RPMI7951 (cell line): ENCODE results near the gene STK33. TPM values are rescaled to one million over a fixed set of nuclear protein-coding genes. Genes with fewer than 3 reads are reported as not detected.

Experiments
- DNase-seq: peaks from one replicate; pipeline ENCODE4 v3.0.0-alpha.2; 2012; ENCODE audit warnings: low read depth
- total RNA-seq: library from RNA; depleted of rRNA; stranded (reverse); fragments of >200 nt; shearing (Covaris generic); gene quantifications from 2 replicates; pipeline ENCODE4 v1.2.3, GENCODE V29; 2014; rRNA removed

STK33 gene
- total RNA-seq, 1 experiment from 2014 or later = 0.48 TPM

- no peak for DNase-seq
Measured at GRCh38 chr11:8356216-8356615, 237.8 kb downstream of the STK33 start.

DNA sequence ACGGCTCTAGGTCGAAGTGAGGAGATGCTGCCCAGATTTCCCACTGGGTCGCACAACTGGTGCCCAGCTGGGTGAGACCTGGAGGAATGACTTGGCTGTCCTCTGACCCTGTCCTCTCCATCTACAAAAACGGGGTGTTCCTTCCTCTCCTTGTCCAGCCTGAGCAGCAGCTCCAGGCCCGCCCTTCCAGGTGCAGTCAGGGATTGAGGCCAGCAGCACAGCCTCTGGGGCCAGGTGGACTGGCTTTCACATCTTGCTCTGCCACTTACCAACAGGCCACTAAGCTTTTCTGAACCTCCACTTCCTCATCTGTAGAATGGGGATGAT, 238.6 kb downstream of the STK33 start:
- DNase-seq = no peak

DNA sequence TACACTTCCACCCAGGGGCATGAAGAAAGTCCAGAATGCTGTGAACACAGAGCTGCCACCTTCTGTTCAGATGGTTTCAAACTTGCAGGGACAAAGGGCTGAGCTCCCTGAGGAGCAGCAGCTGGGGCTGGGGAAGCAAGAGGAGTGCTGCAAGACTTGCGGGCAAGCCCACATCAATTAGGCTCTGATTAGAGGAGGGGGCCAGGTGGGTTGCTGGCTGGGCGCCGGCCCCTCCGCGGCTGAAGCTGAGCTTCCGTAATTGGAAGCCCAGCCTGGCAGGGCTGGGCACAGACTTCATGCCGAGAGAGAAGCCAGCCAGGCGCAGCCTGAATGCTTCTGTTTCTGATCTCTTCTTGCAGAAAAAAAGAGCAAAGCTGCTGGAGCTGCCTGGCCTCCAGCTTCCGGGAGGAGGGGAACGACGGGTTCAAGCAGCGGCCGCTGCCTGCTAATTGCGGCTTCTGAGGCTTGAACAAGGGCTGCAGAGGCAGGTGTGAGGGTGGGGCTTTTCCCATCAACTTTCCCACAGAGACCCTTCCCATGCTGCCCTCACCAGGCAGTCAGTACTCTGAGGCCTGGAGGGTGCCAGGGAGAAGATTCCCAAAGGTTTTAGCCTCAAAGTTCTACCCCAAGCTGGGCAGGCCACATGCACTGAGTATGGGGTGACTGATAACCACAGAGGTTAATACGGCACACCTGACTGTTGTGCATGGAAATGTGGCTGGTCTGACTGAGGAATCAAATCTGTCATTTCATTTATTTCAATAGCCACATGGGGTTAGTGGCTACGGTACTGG, 239.2 kb downstream of the STK33 start:
- DNase-seq = no peak

- DNase-seq = no peak
Measured at GRCh38 chr11:8352876-8353505, 241.0 kb downstream of the STK33 start.

DNA sequence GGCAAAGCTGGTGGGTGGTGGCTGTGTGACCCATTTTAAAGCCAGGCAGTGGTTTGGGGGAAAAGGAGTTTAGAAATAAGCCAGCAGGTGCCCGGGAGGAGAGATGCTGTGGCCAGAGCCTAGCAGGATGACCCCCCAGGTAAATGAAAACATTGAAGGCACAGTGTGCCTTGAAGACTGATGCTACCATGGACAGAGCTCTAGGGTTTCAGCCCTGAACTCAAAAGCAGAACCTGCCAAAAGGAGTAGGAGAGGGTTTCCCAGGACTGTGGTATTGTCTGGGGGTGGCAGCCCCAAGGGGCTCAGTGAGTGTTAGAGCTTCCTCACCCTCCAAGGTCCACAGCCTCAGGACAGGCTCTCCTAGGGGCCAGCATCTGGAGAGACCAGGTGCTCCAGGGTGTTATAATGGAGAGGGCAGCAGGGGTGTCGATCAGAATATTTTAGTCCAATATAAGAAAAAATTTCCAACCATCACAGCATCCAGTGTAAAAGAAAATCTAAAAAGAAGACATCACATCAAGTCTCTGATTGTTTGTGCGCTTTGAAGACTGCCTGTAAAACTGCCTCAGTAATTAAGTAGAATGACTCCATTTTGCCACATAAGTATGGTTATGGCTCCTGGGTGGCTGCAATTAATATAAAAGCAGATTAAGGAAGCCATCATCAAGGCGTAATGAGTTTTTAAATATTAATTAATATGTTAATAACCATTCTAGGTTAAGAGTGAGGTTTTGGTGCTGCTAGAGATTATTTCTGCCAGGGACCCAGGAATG, 241.7 kb downstream of the STK33 start:
- DNase-seq = no peak

DNA sequence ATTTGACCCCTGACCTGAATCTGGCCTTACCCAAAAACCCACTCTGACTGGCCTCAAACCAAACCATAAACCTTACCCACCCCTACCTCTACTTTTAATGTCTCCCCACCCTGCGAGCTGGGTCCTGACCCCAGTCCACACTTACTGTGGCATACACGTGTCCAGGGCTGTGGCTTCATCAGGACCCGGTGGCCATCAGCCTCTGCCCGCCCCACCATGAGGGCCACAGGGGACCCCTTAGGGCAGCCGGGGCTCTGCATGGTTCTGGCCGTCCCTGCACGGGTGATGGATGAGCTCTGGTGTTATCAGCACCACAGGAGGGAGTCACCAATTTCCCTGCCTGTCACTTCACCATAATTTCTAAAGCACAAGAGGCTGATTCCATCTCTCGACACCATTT, 242.8 kb downstream of the STK33 start:
- no peak for DNase-seq

DNA sequence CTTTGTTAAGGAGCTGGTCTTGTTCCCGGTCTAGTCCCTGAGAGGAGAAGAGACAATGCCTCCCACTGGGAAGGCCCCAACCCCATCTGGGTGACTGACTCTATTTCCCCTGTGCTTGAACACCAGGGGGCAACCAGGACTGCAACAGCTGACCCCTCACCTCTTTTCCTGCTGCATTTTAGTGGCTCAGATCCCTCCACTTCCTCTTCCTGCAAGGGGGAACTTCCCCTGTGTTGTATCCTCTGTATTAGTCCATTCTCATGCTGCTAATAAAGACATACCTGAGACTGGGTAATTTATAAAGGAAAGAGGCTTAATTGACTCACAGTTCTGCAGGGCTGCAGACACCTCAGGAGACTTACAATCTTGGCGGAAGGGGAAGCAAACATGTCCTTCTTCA, 246.1 kb downstream of the STK33 start:
- DNase-seq = no peak

DNA sequence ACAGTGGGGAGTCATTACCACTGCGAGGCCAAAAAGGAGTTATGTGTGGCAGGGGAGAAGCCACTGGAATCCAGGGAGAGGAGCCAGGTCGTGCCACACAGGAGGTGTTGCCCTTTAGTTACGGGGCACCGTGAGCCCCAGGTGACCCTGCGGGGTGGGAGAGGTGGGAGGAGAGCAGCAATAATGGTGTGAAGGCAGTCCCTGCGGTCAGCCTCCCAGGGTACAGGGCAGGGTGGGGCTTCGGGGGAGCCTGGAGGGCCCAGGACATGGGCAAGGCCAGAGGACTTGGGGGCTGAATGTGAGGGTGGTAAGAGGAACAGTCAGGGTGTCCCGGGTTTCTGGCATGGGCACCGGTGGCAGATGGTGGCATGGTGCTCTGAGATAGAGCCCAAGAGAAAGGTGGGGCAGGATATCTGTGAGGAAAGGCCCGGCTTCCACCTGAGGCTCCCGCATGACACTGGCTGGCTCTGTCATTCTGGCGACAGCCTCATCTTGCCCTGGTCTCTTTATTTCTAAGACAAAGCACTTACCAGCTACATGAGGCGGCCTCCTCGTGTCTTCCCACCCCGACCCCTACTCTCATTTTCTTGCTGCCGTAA, 247.8 kb downstream of the STK33 start:
- no peak for DNase-seq

- DNase-seq = no peak
Measured at GRCh38 chr11:8345179-8345578, 248.8 kb downstream of the STK33 start.

DNA sequence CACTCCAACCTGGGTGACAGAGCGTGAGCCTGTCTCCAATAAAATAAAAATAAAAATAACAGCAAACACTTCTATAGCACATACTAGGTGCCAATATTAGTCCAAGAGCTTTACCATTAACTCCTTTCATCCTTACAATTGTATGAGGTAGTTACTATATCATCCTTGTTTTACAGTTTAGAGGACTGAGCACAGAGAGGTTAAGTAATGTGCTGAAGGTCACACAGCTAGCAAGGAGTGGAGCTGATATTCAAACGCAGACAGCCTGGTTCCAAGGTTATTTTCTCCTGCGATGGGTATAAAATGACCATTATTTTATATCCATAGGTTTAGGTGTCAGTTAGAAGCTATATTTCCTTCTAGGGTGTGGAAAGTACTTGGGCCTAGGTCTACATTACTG, 249.7 kb downstream of the STK33 start:
- DNase-seq = no peak

GRCh38 chr11:8342821-8343681, 251.0 kb downstream of the STK33 start:
- DNase-seq = peak; percentile 72

GRCh38 chr11:8341996-8342395, 252.0 kb downstream of the STK33 start:
- DNase-seq = no peak

Other genes with a start within 250 kb of the STK33 start
- 2.2 and 3.1 TPM in 2 replicates for gene TRIM66, start 88.4 kb upstream of the STK33 start, total RNA-seq
- gene RPL27A, start 88.6 kb upstream of the STK33 start, total RNA-seq = 953 and 1,057 TPM in 2 replicates